BLaER1 treated with 17β-estradiol and CSF1 and Interleukin-3, amounts not matched to agents 10 nM and 100 nM (cell line): ENCODE results near the gene IGFBP2.

Experiments
- H3K27ac ChIP-seq, 11 experiments: shearing (Covaris generic); formaldehyde crosslinking; 2 replicates each; pipeline ENCODE4 v1.8.1; 2022
- H3K27me3 ChIP-seq, 11 experiments: shearing (Covaris generic); formaldehyde crosslinking; 2 replicates each; pipeline ENCODE4 v1.8.1; 2022
- H3K36me3 ChIP-seq, 11 experiments: shearing (Covaris generic); formaldehyde crosslinking; 2 replicates each; pipeline ENCODE4 v1.8.1; 2022
- H3K4me1 ChIP-seq, 10 experiments: shearing (Covaris generic); formaldehyde crosslinking; 2 replicates each; pipeline ENCODE4 v1.8.1; 2022
- H3K4me2 ChIP-seq, 11 experiments: shearing (Covaris generic); formaldehyde crosslinking; 2 replicates each; pipeline ENCODE4 v1.8.1; 2022
- H3K4me3 ChIP-seq, 10 experiments: shearing (Covaris generic); formaldehyde crosslinking; 2 replicates each; pipeline ENCODE4 v1.8.1; 2022
- H3K9ac ChIP-seq, 11 experiments: shearing (Covaris generic); formaldehyde crosslinking; 2 replicates each; pipeline ENCODE4 v1.8.1; 2022
- H3K9me3 ChIP-seq, 11 experiments: shearing (Covaris generic); formaldehyde crosslinking; replicated peaks in 1 of 11; 2 replicates each; pipeline ENCODE4 v1.8.1; 2022
- H4K20me1 ChIP-seq, 11 experiments: shearing (Covaris generic); formaldehyde crosslinking; 2 replicates each; pipeline ENCODE4 v1.8.1; 2022
- Cebpa-rat ChIP-seq, 11 experiments: shearing (Covaris generic); IDR thresholded peaks; 2 replicates each; pipeline ENCODE4 v1.8.1; 2022

IGFBP2 gene

DNA sequence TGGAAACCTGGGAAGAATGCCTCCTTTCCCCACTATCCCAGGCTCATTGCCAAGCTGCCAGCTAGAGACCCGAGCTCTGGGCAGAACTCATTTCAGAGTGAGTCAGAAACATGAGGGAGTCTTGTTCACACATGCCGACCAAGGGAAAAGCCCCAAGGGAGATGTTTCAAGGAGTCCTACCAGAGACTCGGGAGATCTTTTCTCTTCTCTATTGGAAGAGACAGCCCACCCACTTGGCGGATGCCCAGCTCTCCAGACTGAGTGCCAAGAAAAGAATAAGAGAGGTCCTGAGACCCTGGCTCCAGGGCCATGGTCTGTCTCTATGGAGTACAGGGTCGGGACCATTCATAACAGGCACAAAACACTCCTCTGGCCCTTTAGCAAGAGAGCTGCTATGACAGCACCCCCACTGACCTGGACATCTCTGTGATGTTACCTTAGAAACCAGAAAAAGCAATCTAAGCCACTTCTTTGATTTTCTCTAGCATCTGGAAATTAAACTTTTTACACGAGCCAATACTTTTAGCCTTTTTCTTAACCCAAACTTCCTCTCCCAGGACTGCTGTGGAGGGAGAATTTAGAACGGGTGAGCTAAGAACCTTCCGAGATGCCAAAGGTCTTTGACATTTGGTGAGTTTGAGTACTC is 80.6 kb downstream of the IGFBP2 start:
- Histone ChIP-seq H3K9me3 (peaks cover under 1 to 14% (median 12%) of the 10 kb centered on the region in 11 experiments; a peak in 15 of 22 replicates), H4K20me1 (no peaks in the 10 kb centered on the region), H3K4me2 (no peak overlapping the region), H3K36me3 (no peaks in the 10 kb centered on the region), H3K27me3 (peaks cover 0 to 31% (median 0%) of the 10 kb centered on the region in 11 experiments; a peak in 6 of 22 replicates), H3K4me1 (no peaks in the 10 kb centered on the region), H3K4me3 (no peak overlapping the region), H3K27ac (no peak overlapping the region), H3K9ac (no peak overlapping the region)
- no peak for TF ChIP-seq Cebpa-rat (IDR thresholded peaks at IDR 0.05)
